Measurements from ENCODE around the gene SLC22A1. TPM values are rescaled to one million over a fixed set of nuclear protein-coding genes. Genes with fewer than 3 reads are reported as not detected.

The SLC22A1 gene
- total and polyA plus RNA-seq, 2 of the 4 experiments (the other 2 are of a cell fraction): 0.10 TPM; not detected in 1

GRCh38 chr6:160116411-160116810 is 5.2 kb upstream of the SLC22A1 start:
- Histone ChIP-seq H3K23ac (ENCODE audit: low read depth, low read length) (no peak overlapping the region), H3K79me1 (ENCODE audit: low read depth in 1 of 2, low read length in 2 of 2) (no peaks in the 10 kb centered on the region), H3K56ac (ENCODE audit: extremely low read depth, insufficient read depth, low read length) (no peak overlapping the region), H2BK5ac (ENCODE audit: low read depth, low read length, poor library complexity, severe bottlenecking) (no peak overlapping the region), H3K36me3 (ENCODE audit: control insufficient read depth, insufficient read depth, low read length) (no peaks in the 10 kb centered on the region), H2AK5ac (ENCODE audit: low read depth, low read length) (no peak overlapping the region), H3K4me1 (ENCODE audit: control insufficient read depth, insufficient read depth, low read length) (no peaks in the 10 kb centered on the region), H2BK120ac (ENCODE audit: low read depth, low read length) (no peak overlapping the region), H3K9me1 (ENCODE audit: insufficient read depth, low read length) (no peaks in the 10 kb centered on the region; the same call in 1 of the 2 replicates), H3K27ac (ENCODE audit: insufficient read depth, low read length) (no peak overlapping the region), H4K91ac (ENCODE audit: insufficient read depth, low read depth, low read length) (no peak overlapping the region), H3K18ac (ENCODE audit: low read depth, low read length) (no peak overlapping the region), H2AK9ac (replicated peaks; ENCODE audit: low read depth, low read length, poor library complexity) (no peak overlapping the region), H3K4me2 (ENCODE audit: low read depth, low read length) (no peak overlapping the region), H2BK15ac (ENCODE audit: low read depth, low read length) (no peak overlapping the region), H4K5ac (ENCODE audit: low read depth, low read length) (no peak overlapping the region), H3K14ac (replicated peaks; ENCODE audit: low read depth, low read length) (no peak overlapping the region), H3K4me3 (ENCODE audit: insufficient read depth, low read depth, low read length) (no peak overlapping the region), H2BK20ac (ENCODE audit: low read depth, low read length) (no peak overlapping the region), H3K27me3 (ENCODE audit: control insufficient read depth, insufficient read depth, low read length) (no peaks in the 10 kb centered on the region), H4K8ac (ENCODE audit: low read depth in 2 of 2, low read length in 2 of 2) (no peak overlapping the region), H3K9me3 (ENCODE audit: control insufficient read depth, insufficient read depth, low read length) (no peaks in the 10 kb centered on the region; the same call in 1 of the 2 replicates), H3K4ac (ENCODE audit: low read depth, low read length) (no peak overlapping the region), H2AFZ (replicated peaks; ENCODE audit: low read length, poor library complexity) (no peak overlapping the region), H3K9ac (ENCODE audit: low read depth, low read length) (no peak overlapping the region), H4K20me1 (ENCODE audit: insufficient read depth, low read length) (no peaks in the 10 kb centered on the region)
- no TSS peak for BruUV-seq (replicated peaks)
- in situ Hi-C loops (cut with MboI; ENCODE audit: low sequenced_read_pairs) (no loop called here), dilution Hi-C loops (cut with HindIII; ENCODE audit: low sequenced_read_pairs, unreplicated experiment) (no loop called here), intact Hi-C loops (cut with micrococcal nuclease) (no loop called here)
- 100% methylated on average over 1 of the region's 2 CpGs; no CpG with 5 or more reads in 1 of the 2 experiments for WGBS, 2 experiments (ENCODE audit: extremely low coverage in 2 of 2, insufficient read length in 1 of 2)
- TF ChIP-seq POLR2A (IDR thresholded peaks at IDR 0.05; ENCODE audit: low read depth, low read length) (no peak), CHD1 (IDR thresholded peaks at IDR 0.05; ENCODE audit: low read depth, low read length) (no peak), USF2 (IDR thresholded peaks at IDR 0.05; ENCODE audit: low read depth, low read length) (no peak), ELK1 (IDR thresholded peaks at IDR 0.05; ENCODE audit: borderline replicate concordance, low read depth, low read length) (no peak), BHLHE40 (IDR thresholded peaks at IDR 0.05; ENCODE audit: low read depth, low read length) (no peak), MXI1 (IDR thresholded peaks at IDR 0.05; ENCODE audit: borderline replicate concordance, low read depth, low read length) (no peak), FOS (IDR thresholded peaks at IDR 0.05; ENCODE audit: low read depth, low read length) (no peak), NFE2L2 (IDR thresholded peaks at IDR 0.05; ENCODE audit: low read depth, low read length) (no peak), RAD21 (IDR thresholded peaks at IDR 0.05; ENCODE audit: low read length) (no peak), MAZ (IDR thresholded peaks at IDR 0.05; ENCODE audit: borderline replicate concordance, low read depth, low read length) (no peak), SMC3 (IDR thresholded peaks at IDR 0.05; ENCODE audit: low read depth, low read length) (no peak), RFX5 (IDR thresholded peaks at IDR 0.05; ENCODE audit: low read depth, low read length) (no peak), MAFK (IDR thresholded peaks at IDR 0.05; ENCODE audit: low read depth, low read length) (no peak), RCOR1 (IDR thresholded peaks at IDR 0.05; ENCODE audit: insufficient replicate concordance, low read length) (no peak), CEBPB (IDR thresholded peaks at IDR 0.05; ENCODE audit: low read depth, low read length) (no peak)
- TF ChIP-seq, protein P1, sequence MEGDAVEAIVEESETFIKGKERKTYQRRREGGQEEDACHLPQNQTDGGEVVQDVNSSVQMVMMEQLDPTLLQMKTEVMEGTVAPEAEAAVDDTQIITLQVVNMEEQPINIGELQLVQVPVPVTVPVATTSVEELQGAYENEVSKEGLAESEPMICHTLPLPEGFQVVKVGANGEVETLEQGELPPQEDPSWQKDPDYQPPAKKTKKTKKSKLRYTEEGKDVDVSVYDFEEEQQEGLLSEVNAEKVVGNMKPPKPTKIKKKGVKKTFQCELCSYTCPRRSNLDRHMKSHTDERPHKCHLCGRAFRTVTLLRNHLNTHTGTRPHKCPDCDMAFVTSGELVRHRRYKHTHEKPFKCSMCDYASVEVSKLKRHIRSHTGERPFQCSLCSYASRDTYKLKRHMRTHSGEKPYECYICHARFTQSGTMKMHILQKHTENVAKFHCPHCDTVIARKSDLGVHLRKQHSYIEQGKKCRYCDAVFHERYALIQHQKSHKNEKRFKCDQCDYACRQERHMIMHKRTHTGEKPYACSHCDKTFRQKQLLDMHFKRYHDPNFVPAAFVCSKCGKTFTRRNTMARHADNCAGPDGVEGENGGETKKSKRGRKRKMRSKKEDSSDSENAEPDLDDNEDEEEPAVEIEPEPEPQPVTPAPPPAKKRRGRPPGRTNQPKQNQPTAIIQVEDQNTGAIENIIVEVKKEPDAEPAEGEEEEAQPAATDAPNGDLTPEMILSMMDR (conservative IDR thresholded peaks at IDR 0.05; ENCODE audit: low read depth, low read length): no peak
- CTCF ChIA-PET: no interaction called here
- ATAC-seq (ENCODE audit: low read depth): no peak
- POLR2A ChIA-PET (ENCODE audit: unreplicated experiment): no interaction called here
- no peak for DNase-seq
